ENCODE results near the gene MGAT3.

DNA sequence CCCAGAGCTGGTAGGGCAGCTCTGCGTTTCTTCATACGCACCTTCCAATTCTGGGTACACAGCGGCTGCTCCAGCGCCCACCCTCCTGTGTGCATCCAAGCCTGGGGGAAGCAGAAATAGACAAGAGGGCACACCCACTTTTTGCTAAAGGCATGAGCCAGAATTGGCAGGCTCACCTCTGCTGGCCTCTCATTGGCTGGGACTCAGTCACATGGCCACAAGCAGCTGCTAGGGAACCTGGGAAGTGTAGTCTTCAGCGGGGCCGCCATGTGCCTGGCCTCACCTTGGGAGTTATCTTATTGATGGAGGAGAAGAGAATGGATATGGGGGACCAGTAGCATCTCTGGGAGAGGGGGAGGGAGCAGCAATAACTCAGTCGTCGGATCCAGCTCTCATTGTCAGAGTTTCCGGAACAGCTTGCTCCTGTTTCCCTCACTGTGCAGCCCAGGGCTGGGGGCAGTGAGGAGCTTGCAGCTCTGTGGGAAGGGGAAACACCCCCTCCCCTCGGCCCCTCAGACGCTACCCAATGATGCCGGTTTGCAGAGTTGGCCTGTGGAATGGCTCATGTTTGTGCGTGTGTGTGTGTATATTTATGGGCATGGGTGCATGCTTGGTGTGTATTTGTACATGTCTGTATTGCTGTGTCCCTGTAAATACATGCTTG, 33.5 kb downstream of the MGAT3 start:
- TF ChIP-seq, protein P1, sequence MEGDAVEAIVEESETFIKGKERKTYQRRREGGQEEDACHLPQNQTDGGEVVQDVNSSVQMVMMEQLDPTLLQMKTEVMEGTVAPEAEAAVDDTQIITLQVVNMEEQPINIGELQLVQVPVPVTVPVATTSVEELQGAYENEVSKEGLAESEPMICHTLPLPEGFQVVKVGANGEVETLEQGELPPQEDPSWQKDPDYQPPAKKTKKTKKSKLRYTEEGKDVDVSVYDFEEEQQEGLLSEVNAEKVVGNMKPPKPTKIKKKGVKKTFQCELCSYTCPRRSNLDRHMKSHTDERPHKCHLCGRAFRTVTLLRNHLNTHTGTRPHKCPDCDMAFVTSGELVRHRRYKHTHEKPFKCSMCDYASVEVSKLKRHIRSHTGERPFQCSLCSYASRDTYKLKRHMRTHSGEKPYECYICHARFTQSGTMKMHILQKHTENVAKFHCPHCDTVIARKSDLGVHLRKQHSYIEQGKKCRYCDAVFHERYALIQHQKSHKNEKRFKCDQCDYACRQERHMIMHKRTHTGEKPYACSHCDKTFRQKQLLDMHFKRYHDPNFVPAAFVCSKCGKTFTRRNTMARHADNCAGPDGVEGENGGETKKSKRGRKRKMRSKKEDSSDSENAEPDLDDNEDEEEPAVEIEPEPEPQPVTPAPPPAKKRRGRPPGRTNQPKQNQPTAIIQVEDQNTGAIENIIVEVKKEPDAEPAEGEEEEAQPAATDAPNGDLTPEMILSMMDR (IDR thresholded peaks at IDR 0.05) = no peak
- TF ChIP-seq EP300 (IDR thresholded peaks at IDR 0.05) (no peak), POLR2A (IDR thresholded peaks at IDR 0.05) (no peak)

Measured in upper lobe of left lung (tissue), 4 donors.